Neural progenitor cell (in vitro differentiated cells): ENCODE measurements around the gene TCERG1L. TPM values are rescaled to one million over a fixed set of nuclear protein-coding genes. Genes with fewer than 3 reads are reported as not detected.

ENCODE experiments used
- DNase-seq: peaks from one replicate; pipeline ENCODE4 v3.0.0-alpha.2; 2016; ENCODE audit warnings: low spot score
- H2AFZ ChIP-seq: fragments of 200-600 bp; sonication (generic); replicated peaks from 2 replicates; pipeline ENCODE4 v1.6.1; 2016; ENCODE audit warnings: antibody characterized with exemption
- H3F3A ChIP-seq: fragments of 200-600 bp; sonication (generic); 2 replicates; pipeline ENCODE4 v1.6.1; 2016; ENCODE audit warnings: antibody characterized with exemption, low read depth
- H3K27ac ChIP-seq: fragments of 200-600 bp; sonication (generic); 2 replicates; pipeline ENCODE4 v1.5.1; 2016; ENCODE audit warnings: mild to moderate bottlenecking
- H3K27me3 ChIP-seq: fragments of 200-600 bp; sonication (generic); 2 replicates; pipeline ENCODE4 v1.6.1; 2016; ENCODE audit warnings: mild to moderate bottlenecking, moderate library complexity
- H3K36me3 ChIP-seq: fragments of 200-600 bp; sonication (generic); 2 replicates; pipeline ENCODE4 v1.5.1; 2016
- H3K4me1 ChIP-seq: fragments of 200-600 bp; sonication (generic); 2 replicates; pipeline ENCODE4 v1.6.1; 2016; ENCODE audit warnings: mixed run types
- H3K4me2 ChIP-seq: fragments of 200-600 bp; sonication (generic); 2 replicates; pipeline ENCODE4 v1.6.1; 2016
- H3K4me3 ChIP-seq: fragments of 200-600 bp; sonication (generic); 2 replicates; pipeline ENCODE4 v1.5.1; 2016
- H3K79me2 ChIP-seq: fragments of 200-600 bp; sonication (generic); 2 replicates; pipeline ENCODE4 v1.6.1; 2016; ENCODE audit warnings: low read depth
- H3K9ac ChIP-seq: fragments of 200-600 bp; sonication (generic); 2 replicates; pipeline ENCODE4 v1.6.1; 2016
- H3K9me3 ChIP-seq: fragments of 200-600 bp; sonication (generic); 2 replicates; pipeline ENCODE4 v1.5.1; 2016; ENCODE audit warnings: low read depth
- H4K20me1 ChIP-seq: fragments of 200-600 bp; sonication (generic); 2 replicates; pipeline ENCODE4 v1.6.1; 2016; ENCODE audit warnings: low read depth
- H3K27ac Mint-ChIP-seq: 3 replicates; pipeline ENCODE4 v1.8.0; 2021; ENCODE audit warnings: mixed read lengths
- H3K27me3 Mint-ChIP-seq: 2 replicates; pipeline ENCODE4 v1.8.0; 2022; ENCODE audit warnings: low read depth, mild to moderate bottlenecking, inconsistent platforms, moderate library complexity, mixed read lengths; ENCODE audit not compliant: insufficient read depth
- H3K36me3 Mint-ChIP-seq: 3 replicates; pipeline ENCODE4 v1.8.0; 2021; ENCODE audit warnings: mixed read lengths
- H3K4me1 Mint-ChIP-seq: 3 replicates; pipeline ENCODE4 v1.8.0; 2021; ENCODE audit warnings: mixed read lengths
- H3K4me3 Mint-ChIP-seq: 3 replicates; pipeline ENCODE4 v1.8.0; 2021; ENCODE audit warnings: mild to moderate bottlenecking, moderate library complexity, mixed read lengths
- H3K9me3 Mint-ChIP-seq: 3 replicates; pipeline ENCODE4 v1.8.0; 2020; ENCODE audit warnings: mixed read lengths
- CTCF ChIP-seq: fragments of 200-600 bp; sonication (generic); IDR thresholded peaks from 2 replicates; pipeline ENCODE4 v1.5.1; 2017; ENCODE audit warnings: antibody characterized with exemption, mild to moderate bottlenecking
- EZH2 ChIP-seq: fragments of 200-600 bp; sonication (generic); IDR thresholded peaks from 2 replicates; pipeline ENCODE4 v1.6.1; 2017; ENCODE audit warnings: antibody characterized with exemption, mild to moderate bottlenecking, moderate library complexity
- EZH2phosphoT487 ChIP-seq: fragments of 200-600 bp; sonication (generic); IDR thresholded peaks from 2 replicates; pipeline ENCODE4 v1.6.1; 2017; ENCODE audit warnings: antibody characterized with exemption
- total RNA-seq: library from RNA; depleted of rRNA; stranded (reverse); fragments of >200 nt; gene quantifications from 2 replicates; pipeline ENCODE4 v1.2.3, GENCODE V29; 2015; ENCODE audit warnings: low replicate concordance

TCERG1L gene
- total RNA-seq, 1 donor from 2014 or later = 1.8 TPM

GRCh38 chr10:131144196-131144595 lies 167.3 kb downstream of the TCERG1L start:
- no peak for TF ChIP-seq CTCF
- no peak for TF ChIP-seq EZH2
- TF ChIP-seq EZH2phosphoT487 = no peak
- no peak overlapping the region for H3K27ac Mint-ChIP-seq
- no peaks in the 10 kb centered on the region for H3K9me3 Mint-ChIP-seq
- H3K4me3 ChIP-seq = no peak overlapping the region
- peaks cover 17% of the 10 kb centered on the region for H3K4me1 Mint-ChIP-seq
- H3K27me3 Mint-ChIP-seq = peaks cover 4% of the 10 kb centered on the region
- H3K36me3 Mint-ChIP-seq = peaks cover 2% of the 10 kb centered on the region
- DNase-seq = no peak
- no peak overlapping the region for H3K9ac ChIP-seq
- H3K27me3 ChIP-seq = no peaks in the 10 kb centered on the region
- no peak overlapping the region for H3K4me2 ChIP-seq
- no peaks in the 10 kb centered on the region for H4K20me1 ChIP-seq
- H3K4me1 ChIP-seq = peaks cover 20% of the 10 kb centered on the region
- no peaks in the 10 kb centered on the region for H3K9me3 ChIP-seq
- no peak overlapping the region for H2AFZ ChIP-seq
- no peaks in the 10 kb centered on the region for H3K36me3 ChIP-seq
- no peaks in the 10 kb centered on the region for H3F3A ChIP-seq
- no peaks in the 10 kb centered on the region for H3K79me2 ChIP-seq
- H3K27ac ChIP-seq = no peak overlapping the region
- no peak overlapping the region for H3K4me3 Mint-ChIP-seq

- Mint-ChIP-seq H3K27me3 (peaks cover 4% of the 10 kb centered on the region), H3K27ac (no peak overlapping the region), H3K9me3 (no peaks in the 10 kb centered on the region), H3K36me3 (peaks cover 2% of the 10 kb centered on the region), H3K4me3 (no peak overlapping the region), H3K4me1 (peaks cover 17% of the 10 kb centered on the region)
- no peak overlapping the region for H3K27ac ChIP-seq
- no peaks in the 10 kb centered on the region for H4K20me1 ChIP-seq
- H3K79me2 ChIP-seq = no peaks in the 10 kb centered on the region
- H3K9me3 ChIP-seq = no peaks in the 10 kb centered on the region
- no peak overlapping the region for H2AFZ ChIP-seq
- no peak for TF ChIP-seq EZH2phosphoT487
- no peak for TF ChIP-seq EZH2
- peaks cover 20% of the 10 kb centered on the region for H3K4me1 ChIP-seq
- no peak for DNase-seq
- H3K36me3 ChIP-seq = no peaks in the 10 kb centered on the region
- no peaks in the 10 kb centered on the region for H3K27me3 ChIP-seq
- H3K4me2 ChIP-seq = no peak overlapping the region
- H3K9ac ChIP-seq = no peak overlapping the region
- H3F3A ChIP-seq = no peaks in the 10 kb centered on the region
- H3K4me3 ChIP-seq = no peak overlapping the region
Measured at GRCh38 chr10:131143425-131144165, 167.9 kb downstream of the TCERG1L start.

GRCh38 chr10:131142517-131143380 lies 168.8 kb downstream of the TCERG1L start:
- H3K4me3 Mint-ChIP-seq = no peak overlapping the region
- Histone ChIP-seq H3K27ac (no peak overlapping the region), H2AFZ (no peak overlapping the region), H3K27me3 (no peaks in the 10 kb centered on the region), H3K36me3 (no peaks in the 10 kb centered on the region), H3K4me2 (no peak overlapping the region), H3F3A (no peaks in the 10 kb centered on the region), H3K9me3 (no peaks in the 10 kb centered on the region), H3K4me1 (peaks cover 20% of the 10 kb centered on the region), H3K9ac (no peak overlapping the region), H3K79me2 (no peaks in the 10 kb centered on the region), H4K20me1 (no peaks in the 10 kb centered on the region), H3K4me3 (no peak overlapping the region)
- H3K36me3 Mint-ChIP-seq = peaks cover 2% of the 10 kb centered on the region
- H3K9me3 Mint-ChIP-seq = no peaks in the 10 kb centered on the region
- no peak overlapping the region for H3K27ac Mint-ChIP-seq
- H3K27me3 Mint-ChIP-seq = peaks cover 4% of the 10 kb centered on the region
- peaks cover 17% of the 10 kb centered on the region for H3K4me1 Mint-ChIP-seq
- TF ChIP-seq EZH2 = no peak
- TF ChIP-seq CTCF = peak; percentile 4
- no peak for TF ChIP-seq EZH2phosphoT487
- no peak for DNase-seq
